Mesothelial cell of epicardium (in vitro differentiated cells): ENCODE results near the gene TPBG. TPM values are rescaled to one million over a fixed set of nuclear protein-coding genes. Genes with fewer than 3 reads are reported as not detected.

Source experiments
- DNase-seq, 2 experiments: peaks; one replicate each; pipeline ENCODE4 v3.0.0; 2021; ENCODE audit warnings: low spot score in 2 of 2; ENCODE audit not compliant: unreplicated experiment in 2 of 2
- H3K27ac Mint-ChIP-seq: 2 replicates; pipeline ENCODE4 v1.8.0; 2021; ENCODE audit warnings: mixed read lengths
- H3K27me3 Mint-ChIP-seq: 2 replicates; pipeline ENCODE4 v1.8.0; 2021; ENCODE audit warnings: low read depth, mixed read lengths
- H3K36me3 Mint-ChIP-seq: 2 replicates; pipeline ENCODE4 v1.8.0; 2021; ENCODE audit warnings: mixed read lengths
- H3K4me1 Mint-ChIP-seq: 2 replicates; pipeline ENCODE4 v1.8.0; 2021; ENCODE audit warnings: mixed read lengths
- H3K4me3 Mint-ChIP-seq: 2 replicates; pipeline ENCODE4 v1.8.0; 2021; ENCODE audit warnings: mild to moderate bottlenecking, moderate library complexity, mixed read lengths
- H3K9me3 Mint-ChIP-seq: 2 replicates; pipeline ENCODE4 v1.8.0; 2021; ENCODE audit warnings: mixed read lengths
- total RNA-seq: library from RNA; stranded (reverse); gene quantifications from 3 replicates; pipeline ENCODE4 v1.2.1, GENCODE V29; 2021
- TF ChIP-seq, protein P1 (sequence below): fragments of 200-600 bp; sonication (generic); IDR thresholded peaks from one replicate; pipeline ENCODE4 v1.5.0; 2021; ENCODE audit warnings: antibody characterized with exemption; ENCODE audit not compliant: unreplicated experiment

The TPBG gene
- total RNA-seq, 1 donor from 2014 or later: 38.2 TPM

DNA sequence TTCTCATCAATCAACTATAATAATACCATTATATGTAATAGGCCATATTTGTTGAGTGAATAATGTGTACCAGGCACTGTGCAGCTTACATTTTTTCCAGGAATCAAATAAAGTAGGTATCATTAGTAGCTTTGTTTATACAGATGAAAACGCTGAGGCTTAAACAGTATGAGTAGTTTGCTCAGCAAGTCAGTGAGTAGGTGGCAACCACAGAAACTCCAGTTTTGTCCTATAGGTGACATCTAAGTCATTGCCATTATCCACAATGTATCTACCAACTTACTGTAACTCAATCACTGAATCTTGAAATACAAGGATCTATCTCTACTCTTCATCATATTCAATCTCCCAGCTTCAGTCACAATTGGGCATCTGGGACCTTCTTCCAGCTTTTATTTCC, 29.8 kb upstream of the TPBG start:
- H3K9me3 Mint-ChIP-seq: peaks cover 3% of the 10 kb centered on the region
- no peak overlapping the region for H3K27ac Mint-ChIP-seq
- TF ChIP-seq, protein P1, sequence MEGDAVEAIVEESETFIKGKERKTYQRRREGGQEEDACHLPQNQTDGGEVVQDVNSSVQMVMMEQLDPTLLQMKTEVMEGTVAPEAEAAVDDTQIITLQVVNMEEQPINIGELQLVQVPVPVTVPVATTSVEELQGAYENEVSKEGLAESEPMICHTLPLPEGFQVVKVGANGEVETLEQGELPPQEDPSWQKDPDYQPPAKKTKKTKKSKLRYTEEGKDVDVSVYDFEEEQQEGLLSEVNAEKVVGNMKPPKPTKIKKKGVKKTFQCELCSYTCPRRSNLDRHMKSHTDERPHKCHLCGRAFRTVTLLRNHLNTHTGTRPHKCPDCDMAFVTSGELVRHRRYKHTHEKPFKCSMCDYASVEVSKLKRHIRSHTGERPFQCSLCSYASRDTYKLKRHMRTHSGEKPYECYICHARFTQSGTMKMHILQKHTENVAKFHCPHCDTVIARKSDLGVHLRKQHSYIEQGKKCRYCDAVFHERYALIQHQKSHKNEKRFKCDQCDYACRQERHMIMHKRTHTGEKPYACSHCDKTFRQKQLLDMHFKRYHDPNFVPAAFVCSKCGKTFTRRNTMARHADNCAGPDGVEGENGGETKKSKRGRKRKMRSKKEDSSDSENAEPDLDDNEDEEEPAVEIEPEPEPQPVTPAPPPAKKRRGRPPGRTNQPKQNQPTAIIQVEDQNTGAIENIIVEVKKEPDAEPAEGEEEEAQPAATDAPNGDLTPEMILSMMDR: no peak
- no peaks in the 10 kb centered on the region for H3K27me3 Mint-ChIP-seq
- no peak for DNase-seq
- H3K36me3 Mint-ChIP-seq: no peaks in the 10 kb centered on the region
- H3K4me3 Mint-ChIP-seq: no peak overlapping the region
- peaks cover 26% of the 10 kb centered on the region for H3K4me1 Mint-ChIP-seq

DNA sequence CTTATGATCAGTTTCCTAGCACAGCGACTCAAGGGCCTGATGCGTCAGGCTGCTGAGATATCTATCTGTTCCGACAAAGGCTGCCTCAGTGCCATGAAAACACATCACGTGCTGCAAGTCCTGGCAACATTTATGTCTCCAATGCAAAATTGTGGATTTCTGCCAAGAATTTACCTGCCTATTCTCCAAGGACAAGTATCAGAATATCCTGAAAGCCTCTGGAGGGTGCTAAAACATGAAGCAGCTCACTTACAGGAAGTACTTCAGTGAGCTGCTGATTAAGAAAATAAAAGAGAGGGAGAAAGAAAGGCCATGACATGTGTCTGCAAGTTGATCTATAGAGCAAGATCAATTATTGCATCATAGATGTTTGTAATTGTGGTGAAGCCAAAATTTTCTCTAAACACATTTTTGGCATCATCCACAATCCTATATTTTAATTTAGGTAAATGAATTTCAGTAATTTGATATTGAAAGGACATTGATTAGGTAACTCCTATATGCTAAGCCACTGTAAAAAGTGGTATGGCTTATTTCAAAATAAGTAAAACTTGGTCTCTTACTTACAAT, 25.8 kb upstream of the TPBG start:
- no peak for DNase-seq
- H3K4me3 Mint-ChIP-seq: no peak overlapping the region
- H3K27me3 Mint-ChIP-seq: no peaks in the 10 kb centered on the region
- H3K4me1 Mint-ChIP-seq: no peaks in the 10 kb centered on the region
- H3K36me3 Mint-ChIP-seq: peaks cover 3% of the 10 kb centered on the region
- no peak overlapping the region for H3K27ac Mint-ChIP-seq
- peaks cover 25% of the 10 kb centered on the region for H3K9me3 Mint-ChIP-seq
- TF ChIP-seq, protein P1: no peak

DNA sequence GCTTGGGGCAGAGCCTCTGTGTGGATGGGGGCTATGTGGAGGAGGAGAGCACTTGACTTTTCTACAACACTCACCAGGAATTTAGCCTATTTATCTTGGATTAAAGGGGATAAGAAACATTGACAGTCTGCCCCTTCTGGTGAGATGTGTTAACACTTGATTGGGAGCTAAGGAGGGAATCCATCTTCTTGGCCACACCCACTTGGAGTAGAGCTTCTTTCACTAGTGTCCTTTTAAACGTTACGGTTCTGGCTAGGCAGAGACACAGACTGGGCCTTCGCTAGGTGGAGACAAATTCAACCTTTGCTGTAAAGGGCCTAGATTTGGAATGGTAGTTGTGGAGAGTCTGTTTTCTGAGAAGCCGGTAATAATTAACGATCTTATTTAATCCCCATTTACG, 15.5 kb upstream of the TPBG start:
- Mint-ChIP-seq H3K4me3 (no peak overlapping the region), H3K27ac (no peak overlapping the region), H3K9me3 (peaks cover 16% of the 10 kb centered on the region), H3K27me3 (no peaks in the 10 kb centered on the region), H3K36me3 (no peaks in the 10 kb centered on the region), H3K4me1 (no peaks in the 10 kb centered on the region)
- DNase-seq: no peak
- TF ChIP-seq, protein P1: no peak

DNA sequence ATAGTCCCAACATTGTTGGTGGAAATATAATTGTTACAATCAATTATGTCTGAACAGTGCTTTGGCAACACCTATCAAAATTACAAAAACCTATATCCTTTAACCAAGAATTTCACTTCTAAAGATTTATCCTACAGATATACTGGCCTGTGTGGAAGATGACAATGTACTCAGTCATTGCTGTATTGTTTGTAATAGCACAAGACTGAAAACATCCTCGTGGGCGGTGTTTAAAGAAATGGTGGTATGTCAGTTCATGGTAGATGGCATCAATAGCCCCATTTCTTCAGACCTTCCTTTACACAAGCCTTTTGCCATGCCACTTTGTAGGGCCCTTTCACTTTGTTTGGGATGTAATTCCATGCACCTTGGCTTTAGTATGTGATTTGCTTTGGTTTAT, 9.8 kb upstream of the TPBG start:
- no peak for DNase-seq
- TF ChIP-seq, protein P1: no peak
- no peaks in the 10 kb centered on the region for H3K36me3 Mint-ChIP-seq
- H3K9me3 Mint-ChIP-seq: no peaks in the 10 kb centered on the region
- no peaks in the 10 kb centered on the region for H3K4me1 Mint-ChIP-seq
- no peak overlapping the region for H3K4me3 Mint-ChIP-seq
- H3K27ac Mint-ChIP-seq: no peak overlapping the region
- H3K27me3 Mint-ChIP-seq: no peaks in the 10 kb centered on the region

DNA sequence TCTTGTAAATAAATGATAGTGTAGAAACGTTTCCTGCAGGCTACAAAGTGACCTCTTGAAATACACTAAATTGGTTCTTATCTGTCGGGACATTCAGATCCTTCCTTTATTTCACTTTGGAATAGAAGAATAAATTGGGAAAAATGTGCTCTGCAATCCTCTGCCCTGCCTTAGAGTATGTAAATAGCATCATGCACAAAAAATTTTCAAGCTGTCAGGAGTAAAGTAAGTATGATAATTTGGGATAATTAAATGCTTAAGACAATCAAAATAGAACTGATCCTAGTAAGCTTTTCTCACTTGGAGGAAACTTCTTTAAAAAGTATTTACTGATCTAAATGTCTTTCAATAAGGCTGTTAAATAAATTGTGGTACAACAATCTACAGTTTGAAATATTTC, 3.1 kb upstream of the TPBG start:
- no peak overlapping the region for H3K4me3 Mint-ChIP-seq

More for the DNA sequence above, 3.1 kb upstream of the TPBG start:
- peaks cover 19% of the 10 kb centered on the region for H3K27me3 Mint-ChIP-seq
- no peaks in the 10 kb centered on the region for H3K9me3 Mint-ChIP-seq
- no peak for DNase-seq
- TF ChIP-seq, protein P1: no peak
- H3K4me1 Mint-ChIP-seq: peaks cover 32% of the 10 kb centered on the region
- no peak overlapping the region for H3K27ac Mint-ChIP-seq
- H3K36me3 Mint-ChIP-seq: no peaks in the 10 kb centered on the region
